Left renal pelvis (tissue), 4 donors: ENCODE data around the gene CD109. TPM values are rescaled to one million over a fixed set of nuclear protein-coding genes. Genes with fewer than 3 reads are reported as not detected.
"Not testable (repeated sequence)": the region's sequence is repeated elsewhere in the genome, so short reads cannot be mapped to it uniquely, and the experiment has no call there.

Experiments used
- DNase-seq, 4 donors: peaks; one replicate each; pipeline ENCODE4 v3.0.0-alpha.2; 2013; ENCODE audit warnings: low read depth in 4 of 4, low spot score in 3 of 4
- polyA plus RNA-seq, 4 donors: library from polyadenylated mRNA; unstranded; fragments of 120-200 nt; gene quantifications; one replicate each; pipeline ENCODE4 v1.2.1, GENCODE V29; 2013; ENCODE audit not compliant: insufficient read length in 4 of 4

The CD109 gene
- polyA plus RNA-seq: 10 to 100 TPM; 11.8 to 32.7 (median 14.3) TPM

GRCh38 chr6:73695619-73696421 is at the start of gene CD109:
Gene CD109, plus strand, starts transcription at chr6:73696203. Its CDS starts 13 bp downstream, at chr6:73696216.
- DNase-seq: peak in 3 of 4 donors; percentile 32 to 46 (median 42)

DNA sequence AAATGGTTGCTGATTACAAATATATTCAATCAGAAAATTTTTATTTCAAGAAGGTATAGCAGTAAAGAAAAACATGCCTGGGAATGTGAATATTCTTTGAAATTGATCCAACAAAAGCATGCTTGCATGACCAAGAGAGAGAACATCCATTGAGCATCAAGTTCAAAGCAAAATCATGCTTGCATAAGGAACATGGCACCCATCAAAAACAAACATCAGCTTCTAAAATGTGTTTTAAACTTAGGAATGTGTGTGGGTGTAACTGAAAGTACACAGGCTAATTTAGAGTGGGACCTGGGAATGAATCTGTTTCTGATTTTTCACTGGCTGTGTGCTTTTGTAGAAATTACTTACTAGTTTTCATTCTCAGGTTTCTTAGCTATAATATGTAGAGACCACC is 47.8 kb upstream of the CD109 start:
- no peak for DNase-seq

GRCh38 chr6:73649783-73650182 is 46.2 kb upstream of the CD109 start:
- no peak for DNase-seq

GRCh38 chr6:73652637-73653570 is 43.1 kb upstream of the CD109 start:
- peak in 2 of 4 donors; percentile 31 to 35 for DNase-seq

DNA sequence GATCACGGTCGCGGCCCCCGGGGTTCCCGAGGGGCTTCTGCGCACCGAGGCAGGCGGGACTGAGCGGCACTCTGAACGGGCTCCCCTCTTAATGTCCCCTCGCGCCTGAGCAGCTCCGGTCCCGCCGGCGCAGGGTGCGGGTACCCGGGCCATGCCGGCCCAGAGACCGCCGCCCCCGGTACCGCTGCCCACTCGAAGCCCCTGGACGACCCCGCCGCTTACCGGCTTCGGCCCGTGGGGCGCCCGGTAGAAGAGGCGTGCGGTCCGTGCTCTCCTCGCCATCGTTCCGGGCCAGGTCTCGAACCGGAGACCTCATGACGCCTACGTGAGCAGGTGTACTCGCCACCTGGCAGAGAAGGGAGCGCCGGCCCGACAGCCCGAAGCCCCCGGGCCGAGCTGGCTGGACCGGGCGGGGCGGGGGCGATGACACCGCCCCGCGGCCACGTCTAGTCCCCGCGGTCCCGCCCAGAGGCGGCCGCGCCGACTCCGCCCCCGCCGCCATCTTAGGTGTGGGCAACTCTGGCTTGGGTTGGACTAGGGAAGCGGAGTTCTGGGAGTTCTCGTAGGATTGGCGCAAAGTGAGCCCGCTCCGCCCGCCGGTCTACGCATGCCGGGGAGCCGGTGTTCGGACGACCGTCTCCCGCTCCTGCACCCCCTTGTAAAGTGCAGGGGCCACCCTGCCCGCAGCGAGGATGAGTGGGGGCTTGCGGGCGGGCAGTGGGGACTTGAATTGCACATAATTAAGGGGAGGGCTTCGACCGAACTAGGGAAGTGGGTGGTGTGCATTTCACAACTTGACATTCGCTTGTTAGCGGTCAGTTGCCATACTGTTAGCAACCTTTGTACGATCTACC is 42.2 kb upstream of the CD109 start, which contains the start of gene SLC17A5:
SLC17A5 (minus strand) TSS at position 422 of the 854 bp plus-strand sequence; CDS start at position 316, 106 bp downstream.
- DNase-seq: peak; percentile 77 to 84 (median 80)

GRCh38 chr6:73655341-73655917 is 40.6 kb upstream of the CD109 start:
- no peak for DNase-seq

DNA sequence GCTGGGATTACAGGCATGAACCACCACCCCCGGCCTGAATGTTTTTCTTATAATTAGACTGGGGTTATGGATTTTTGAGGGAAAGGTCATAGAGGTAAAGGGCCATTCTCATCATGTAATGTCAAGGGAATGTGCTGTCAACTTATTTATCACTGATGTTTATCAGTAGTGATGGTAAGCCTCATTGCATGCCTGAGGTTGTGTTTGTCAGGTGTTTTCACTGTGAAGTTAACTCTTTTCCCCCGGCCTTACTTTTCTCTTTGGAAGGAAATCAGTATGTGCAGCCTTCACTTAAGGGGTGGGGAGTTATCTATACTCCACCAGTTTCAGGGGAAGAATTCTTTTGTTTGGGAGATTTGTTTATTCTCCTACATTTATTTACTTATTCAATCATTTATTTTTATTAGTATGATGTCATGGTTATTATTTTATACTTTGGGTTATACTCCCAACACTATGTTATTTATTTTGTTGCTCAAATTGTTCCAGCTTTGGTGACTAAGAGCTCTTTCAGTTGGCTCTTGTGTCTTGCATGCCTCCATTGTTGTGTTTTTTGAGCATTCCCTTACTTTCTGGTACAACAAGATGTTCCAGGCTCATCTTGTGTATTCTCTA is 39.4 kb upstream of the CD109 start:
- DNase-seq: no peak

DNA sequence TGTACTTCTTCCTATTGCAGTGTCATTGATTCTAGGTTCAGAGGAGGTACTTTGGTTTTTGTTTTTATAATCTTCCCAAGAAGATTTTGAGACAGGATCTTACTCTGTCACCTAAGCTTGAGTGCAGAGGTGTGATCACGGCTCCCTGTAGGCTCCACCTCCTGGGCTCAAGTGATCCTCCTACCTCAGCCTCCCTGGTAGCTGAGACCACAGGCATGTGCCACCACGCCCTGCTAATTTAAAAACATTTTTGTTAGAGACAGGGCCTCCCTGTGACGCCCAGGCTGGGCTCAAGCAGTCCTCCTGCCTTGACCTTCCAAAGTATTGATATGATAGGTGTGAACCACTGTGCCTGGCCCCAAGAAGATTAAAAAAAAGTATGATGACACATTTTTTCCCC is 38.8 kb upstream of the CD109 start:
- DNase-seq: no peak

- no peak for DNase-seq
These were observed 31.3 kb upstream of the CD109 start for GRCh38 chr6:73664701-73665100.

GRCh38 chr6:73665686-73666319 is 30.2 kb upstream of the CD109 start:
- DNase-seq: no peak

GRCh38 chr6:73666393-73666792 is 29.6 kb upstream of the CD109 start:
- no peak for DNase-seq

DNA sequence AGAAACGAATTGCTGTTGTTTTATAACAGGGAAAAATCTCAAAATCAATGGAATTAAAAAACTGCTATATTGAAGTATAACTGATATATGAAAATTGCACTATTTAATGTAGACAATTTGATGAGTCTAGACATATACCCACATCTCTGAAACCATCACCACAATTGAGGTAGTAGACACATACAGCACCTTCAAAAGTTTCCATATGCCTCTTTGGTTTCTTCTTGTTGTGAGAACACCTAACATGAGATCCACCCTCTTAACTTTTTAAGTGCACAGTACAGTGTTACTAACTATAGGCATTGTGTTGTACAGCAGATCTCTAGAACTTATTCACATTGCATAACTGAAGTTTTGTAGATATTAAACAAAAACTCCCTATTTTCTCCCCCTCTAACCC is 28.2 kb upstream of the CD109 start:
- no peak for DNase-seq

- DNase-seq: no peak
These were observed 27.0 kb upstream of the CD109 start for GRCh38 chr6:73669005-73669404.

DNA sequence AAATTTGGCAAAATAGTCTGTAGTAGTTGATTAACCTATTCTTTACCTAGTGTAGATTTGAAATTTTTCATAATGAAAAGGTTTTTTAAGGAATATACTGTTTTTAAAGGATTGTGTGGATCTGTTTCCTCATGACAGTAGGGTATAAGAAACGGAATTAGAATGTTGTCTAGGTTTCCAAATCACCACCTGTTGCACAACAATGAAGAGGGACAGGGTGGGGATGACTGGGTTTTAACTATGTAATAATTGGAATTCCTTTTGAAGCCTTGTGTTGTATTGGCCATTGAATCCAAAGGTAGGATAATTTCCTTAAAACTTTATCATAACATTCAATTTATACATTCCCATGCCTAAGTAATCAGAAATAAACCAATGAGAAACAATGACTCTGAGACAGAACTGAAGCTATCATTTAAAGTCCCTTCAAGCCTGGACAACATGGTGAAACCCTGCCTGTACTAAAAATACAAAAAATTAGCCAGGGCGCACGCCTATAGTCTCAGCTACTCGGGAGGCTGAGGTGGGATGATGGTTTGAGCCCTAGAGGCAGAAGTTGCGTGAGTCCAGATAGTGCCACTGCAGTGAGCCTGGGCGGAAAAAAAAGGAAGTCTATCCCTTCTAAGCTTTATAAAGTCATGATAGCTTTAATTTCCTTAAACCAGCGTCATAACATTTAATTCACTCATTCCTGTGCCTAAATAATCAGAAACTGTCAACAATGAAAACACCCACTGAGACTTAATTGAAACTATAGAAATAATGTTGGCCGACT is 23.9 kb upstream of the CD109 start:
- DNase-seq: no peak

DNA sequence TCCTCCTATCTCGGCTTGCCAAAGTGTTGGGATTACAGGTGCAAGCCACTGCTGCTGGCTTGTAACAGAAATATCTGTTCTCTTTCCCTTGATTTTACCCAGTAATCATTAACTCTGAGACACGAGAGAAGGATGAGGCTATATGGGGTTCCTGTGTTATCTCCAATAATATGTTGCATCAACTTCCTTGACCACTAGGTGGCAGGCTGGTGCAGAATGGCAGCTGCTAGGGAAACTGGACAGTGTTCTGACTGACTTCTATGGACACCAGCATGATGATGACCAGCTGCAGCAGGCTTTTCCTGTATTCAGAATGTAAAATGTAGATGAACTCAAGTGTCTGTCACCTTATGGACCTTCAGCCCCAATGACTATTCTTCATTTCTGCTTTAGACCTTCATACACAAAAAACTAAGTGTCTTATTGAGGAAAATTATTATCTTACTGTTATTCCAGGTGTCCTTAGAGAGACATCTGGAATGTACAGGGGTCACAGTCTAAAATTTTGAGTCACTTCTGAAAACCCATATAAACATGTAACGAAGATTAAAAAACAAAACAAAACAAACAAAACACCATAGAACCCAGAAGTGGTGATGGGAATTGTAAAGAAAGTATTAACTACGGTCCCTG is 20.4 kb upstream of the CD109 start:
- peak in 3 of 4 donors; percentile 35 to 64 (median 60) for DNase-seq

GRCh38 chr6:73679009-73679408 is 17.0 kb upstream of the CD109 start:
- DNase-seq: no peak

- not testable (repeated sequence) for DNase-seq
These were observed 16.2 kb upstream of the CD109 start for GRCh38 chr6:73679846-73680245.
